Adrenal gland (tissue), 5 donors: ENCODE measurements around the gene CCDC134.

Source experiments
- POLR2A ChIP-seq, 2 donors: fragments of 450-650 bp; IDR thresholded peaks; one replicate each; pipeline ENCODE4 v1.6.1; 2017; ENCODE audit warnings: antibody characterized with exemption in 2 of 2, mild to moderate bottlenecking in 2 of 2, moderate library complexity in 1 of 2
- TF ChIP-seq, protein P1 (sequence below), 6 experiments: fragments of 450-650 bp in 4 of 6; fragments of 200-600 bp in 2 of 6; sonication (generic) in 1 of 6; IDR thresholded peaks; 1 replicate in 5 of 6; 2 replicates in 1 of 6; pipeline versions ENCODE4 v1.5.1 to v1.8.0; 2016 to 2021; ENCODE audit warnings: antibody characterized with exemption in 6 of 6, mild to moderate bottlenecking in 2 of 6, moderate library complexity in 1 of 6
- donor health status: DM: no; HTN: no; CAD: no.

- TF ChIP-seq, protein P1, sequence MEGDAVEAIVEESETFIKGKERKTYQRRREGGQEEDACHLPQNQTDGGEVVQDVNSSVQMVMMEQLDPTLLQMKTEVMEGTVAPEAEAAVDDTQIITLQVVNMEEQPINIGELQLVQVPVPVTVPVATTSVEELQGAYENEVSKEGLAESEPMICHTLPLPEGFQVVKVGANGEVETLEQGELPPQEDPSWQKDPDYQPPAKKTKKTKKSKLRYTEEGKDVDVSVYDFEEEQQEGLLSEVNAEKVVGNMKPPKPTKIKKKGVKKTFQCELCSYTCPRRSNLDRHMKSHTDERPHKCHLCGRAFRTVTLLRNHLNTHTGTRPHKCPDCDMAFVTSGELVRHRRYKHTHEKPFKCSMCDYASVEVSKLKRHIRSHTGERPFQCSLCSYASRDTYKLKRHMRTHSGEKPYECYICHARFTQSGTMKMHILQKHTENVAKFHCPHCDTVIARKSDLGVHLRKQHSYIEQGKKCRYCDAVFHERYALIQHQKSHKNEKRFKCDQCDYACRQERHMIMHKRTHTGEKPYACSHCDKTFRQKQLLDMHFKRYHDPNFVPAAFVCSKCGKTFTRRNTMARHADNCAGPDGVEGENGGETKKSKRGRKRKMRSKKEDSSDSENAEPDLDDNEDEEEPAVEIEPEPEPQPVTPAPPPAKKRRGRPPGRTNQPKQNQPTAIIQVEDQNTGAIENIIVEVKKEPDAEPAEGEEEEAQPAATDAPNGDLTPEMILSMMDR (IDR thresholded peaks at IDR 0.05) = no peak
- peak in 1 of 2 donors; percentile 27 for TF ChIP-seq POLR2A (IDR thresholded peaks at IDR 0.05)
These were observed 18.1 kb downstream of the CCDC134 start for GRCh38 chr22:41818596-41818995.
